Measurements from ENCODE around the gene SEMA3B. TPM values are rescaled to one million over a fixed set of nuclear protein-coding genes. Genes with fewer than 3 reads are reported as not detected.
"Not testable (repeated sequence)": the region's sequence is repeated elsewhere in the genome, so short reads cannot be mapped to it uniquely, and the experiment has no call there.

Gene SEMA3B
- total RNA-seq, 1 donor from 2014 or later, result 19.8 TPM

DNA sequence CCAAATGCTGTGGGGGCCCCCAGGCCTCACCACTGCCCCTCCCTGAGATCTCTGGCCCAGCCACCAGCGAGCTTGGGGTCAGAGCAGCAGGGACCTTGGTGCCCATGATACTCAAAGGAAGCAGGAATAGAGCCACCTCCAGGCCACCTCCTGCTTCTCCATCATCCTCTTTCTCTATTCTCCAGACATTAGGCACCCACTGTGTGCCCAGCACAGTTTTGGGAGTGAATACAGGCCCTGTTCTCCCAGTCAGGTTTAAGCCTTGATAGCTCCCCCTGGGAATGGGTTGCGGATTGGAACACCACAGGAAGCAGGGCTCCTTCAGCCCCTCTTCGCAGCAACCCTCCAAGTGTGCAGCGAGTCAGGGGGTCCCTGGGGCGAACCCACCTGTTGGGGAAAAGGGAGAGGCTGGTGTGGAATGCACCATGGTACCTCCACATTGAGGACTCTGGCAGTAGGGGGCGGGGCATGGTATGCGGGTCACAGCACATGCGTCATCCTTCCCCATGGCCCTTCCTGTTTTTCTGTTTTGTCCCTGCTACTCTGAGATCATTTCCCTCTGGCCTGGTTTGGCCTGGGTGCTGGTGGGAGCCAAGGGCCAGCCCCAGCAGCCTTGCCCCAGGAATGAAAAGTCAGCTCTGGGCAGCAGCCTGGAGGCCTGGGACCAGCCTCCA is 14.2 kb upstream of the SEMA3B start:
- DNase-seq (ENCODE audit: missing footprints) (peak; percentile 90), ATAC-seq (peak; percentile 51)
- intact Hi-C loops (cut with DNase I), result no loop called here

DNA sequence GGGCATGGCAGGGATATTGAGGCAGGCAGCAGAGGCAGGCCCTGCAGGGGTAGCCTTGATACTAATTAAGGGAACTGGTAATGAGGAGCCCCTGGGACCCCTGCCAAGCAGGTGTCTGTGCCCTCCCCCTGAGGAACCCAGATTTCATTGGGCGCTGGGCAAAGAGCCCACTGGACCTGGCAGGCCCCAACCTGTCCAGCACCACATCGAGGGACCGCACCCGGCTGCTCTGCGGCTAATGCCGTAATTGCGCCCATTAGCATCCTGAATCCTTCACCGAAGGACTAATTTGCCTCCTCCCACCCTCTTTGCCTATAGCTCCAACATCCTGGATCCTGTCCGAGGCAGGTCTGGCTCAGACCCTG is 13.7 kb upstream of the SEMA3B start:
- DNase-seq (ENCODE audit: missing footprints) (no peak), ATAC-seq (no peak)
- intact Hi-C loops (cut with DNase I), result no loop called here

DNA sequence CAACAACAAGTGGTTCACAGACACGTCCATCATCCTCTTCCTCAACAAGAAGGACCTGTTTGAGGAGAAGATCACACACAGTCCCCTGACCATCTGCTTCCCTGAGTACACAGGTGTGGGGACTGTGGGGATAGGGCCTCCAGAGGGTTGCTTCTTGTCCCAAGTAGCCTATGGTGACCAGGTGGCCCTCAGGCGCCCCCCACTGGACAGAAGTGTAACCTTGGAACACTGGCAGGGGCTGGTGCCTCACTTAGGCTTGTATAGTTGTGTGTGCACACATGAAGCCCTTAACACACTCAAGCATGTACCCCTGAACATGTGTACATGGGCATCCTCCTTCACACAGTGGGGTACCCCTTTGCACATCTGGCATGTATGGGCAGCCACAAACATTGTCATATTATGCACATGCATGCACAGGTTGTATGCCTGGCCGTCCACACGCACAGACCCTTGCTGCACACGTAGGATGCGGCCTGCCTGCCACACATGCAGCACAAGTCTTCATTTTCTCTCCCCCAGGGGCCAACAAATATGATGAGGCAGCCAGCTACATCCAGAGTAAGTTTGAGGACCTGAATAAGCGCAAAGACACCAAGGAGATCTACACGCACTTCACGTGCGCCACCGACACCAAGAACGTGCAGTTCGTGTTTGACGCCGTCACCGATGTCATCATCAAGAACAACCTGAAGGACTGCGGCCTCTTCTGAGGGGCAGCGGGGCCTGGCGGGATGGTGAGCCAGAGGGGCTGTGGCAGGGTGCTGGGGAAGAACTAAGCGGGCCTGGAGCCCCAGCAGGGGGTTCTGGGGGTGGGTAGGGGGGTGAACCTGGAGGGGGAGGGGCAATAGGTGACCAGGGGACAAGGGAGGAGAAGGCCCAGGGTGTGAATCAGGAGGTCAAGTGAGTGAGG is 11.7 kb upstream of the SEMA3B start:
- intact Hi-C loops (cut with DNase I), result no loop called here
- no peak for DNase-seq (ENCODE audit: missing footprints)
- ATAC-seq, result no peak

DNA sequence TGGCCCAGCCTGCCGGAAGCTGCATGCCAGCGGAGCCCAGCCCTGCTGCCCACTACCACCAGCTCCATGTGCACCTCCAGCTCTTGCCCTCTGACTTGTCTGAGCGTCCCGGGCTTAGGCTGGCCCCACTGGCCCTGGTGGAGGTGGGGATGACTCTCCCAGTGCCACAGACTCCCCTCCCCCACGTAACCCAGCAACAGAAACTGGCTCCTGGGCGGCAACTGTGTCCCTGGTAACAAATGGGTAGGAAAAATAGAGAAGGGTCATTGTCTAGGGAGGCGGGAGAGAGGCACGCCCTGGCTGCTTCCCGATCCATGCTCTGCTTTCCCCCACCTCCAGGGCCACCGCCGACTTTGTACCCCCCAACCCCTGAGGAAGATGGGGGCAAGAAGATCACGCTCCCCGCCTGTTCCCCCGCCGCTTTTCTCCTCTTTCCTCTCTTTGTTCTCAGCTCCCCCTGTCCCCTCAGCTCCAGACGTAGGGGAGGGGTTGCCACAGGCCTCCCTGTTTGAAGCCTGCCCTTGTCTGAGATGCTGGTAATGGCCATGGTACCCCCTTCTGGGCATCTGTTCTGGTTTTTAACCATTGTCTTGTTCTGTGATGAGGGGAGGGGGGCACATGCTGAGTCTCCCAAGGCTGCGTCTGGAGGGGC is 10.8 kb upstream of the SEMA3B start:
- intact Hi-C loops (cut with DNase I), result no loop called here
- DNase-seq (ENCODE audit: missing footprints), result no peak

DNA sequence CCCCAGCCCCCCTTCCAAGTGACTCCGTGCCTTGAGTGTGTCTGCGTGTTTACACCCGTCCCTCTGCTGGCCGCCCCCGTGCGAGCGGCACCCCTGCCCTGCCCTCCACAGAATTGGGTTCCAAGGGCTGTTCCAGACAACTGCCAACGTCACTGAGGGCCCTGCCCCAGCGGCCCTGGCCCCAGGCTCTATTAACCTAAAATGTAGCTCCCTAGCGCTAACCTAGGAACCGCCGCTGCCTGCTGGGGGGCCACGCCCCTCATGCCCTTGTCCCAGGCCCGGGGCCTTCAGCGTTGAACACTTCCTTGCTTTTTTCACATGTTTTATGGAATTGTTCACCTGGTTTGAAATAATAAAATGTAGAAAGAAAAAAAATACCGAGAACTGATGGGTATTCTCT is 10.0 kb upstream of the SEMA3B start:
- intact Hi-C loops (cut with DNase I), result no loop called here
- DNase-seq (ENCODE audit: missing footprints), result no peak
- ATAC-seq, result no peak

More for the DNA sequence above, 10.8 kb upstream of the SEMA3B start:
- ATAC-seq, result no peak

DNA sequence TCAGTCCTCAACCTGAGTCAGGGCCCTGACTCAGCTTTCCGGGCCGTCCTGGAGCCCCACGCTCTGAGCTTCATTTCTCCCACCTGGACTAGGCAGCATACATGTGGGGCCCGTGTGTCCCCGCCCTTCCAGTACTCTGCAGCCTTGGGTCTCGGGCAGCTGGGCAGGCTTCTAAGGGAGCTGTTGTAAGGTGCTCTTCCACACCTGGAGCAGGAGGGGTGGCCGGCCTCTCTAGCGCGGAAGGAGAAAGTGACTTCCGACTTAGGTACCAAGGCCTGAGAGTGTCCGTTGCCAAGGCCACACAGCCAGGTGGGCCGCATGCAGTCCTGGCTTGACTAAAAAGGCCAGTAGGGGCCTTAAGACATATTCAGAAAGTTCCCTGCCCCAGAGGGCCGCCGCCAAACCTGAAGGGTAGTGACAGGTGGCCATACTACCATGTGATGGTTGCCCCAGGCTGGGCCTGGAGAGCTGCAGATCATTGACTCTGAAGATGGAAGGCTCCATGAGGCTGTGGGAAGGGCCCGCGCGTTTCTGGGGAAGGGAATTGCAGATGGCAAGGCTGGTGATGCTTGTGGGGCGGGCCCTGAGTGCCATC is 9.4 kb upstream of the SEMA3B start:
- DNase-seq (ENCODE audit: missing footprints), result no peak
- intact Hi-C loops (cut with DNase I), result loop anchor here (1.0 kb wide), 1 partner anchor 65 kb away; no protein-coding TSS in a partner anchor

DNA sequence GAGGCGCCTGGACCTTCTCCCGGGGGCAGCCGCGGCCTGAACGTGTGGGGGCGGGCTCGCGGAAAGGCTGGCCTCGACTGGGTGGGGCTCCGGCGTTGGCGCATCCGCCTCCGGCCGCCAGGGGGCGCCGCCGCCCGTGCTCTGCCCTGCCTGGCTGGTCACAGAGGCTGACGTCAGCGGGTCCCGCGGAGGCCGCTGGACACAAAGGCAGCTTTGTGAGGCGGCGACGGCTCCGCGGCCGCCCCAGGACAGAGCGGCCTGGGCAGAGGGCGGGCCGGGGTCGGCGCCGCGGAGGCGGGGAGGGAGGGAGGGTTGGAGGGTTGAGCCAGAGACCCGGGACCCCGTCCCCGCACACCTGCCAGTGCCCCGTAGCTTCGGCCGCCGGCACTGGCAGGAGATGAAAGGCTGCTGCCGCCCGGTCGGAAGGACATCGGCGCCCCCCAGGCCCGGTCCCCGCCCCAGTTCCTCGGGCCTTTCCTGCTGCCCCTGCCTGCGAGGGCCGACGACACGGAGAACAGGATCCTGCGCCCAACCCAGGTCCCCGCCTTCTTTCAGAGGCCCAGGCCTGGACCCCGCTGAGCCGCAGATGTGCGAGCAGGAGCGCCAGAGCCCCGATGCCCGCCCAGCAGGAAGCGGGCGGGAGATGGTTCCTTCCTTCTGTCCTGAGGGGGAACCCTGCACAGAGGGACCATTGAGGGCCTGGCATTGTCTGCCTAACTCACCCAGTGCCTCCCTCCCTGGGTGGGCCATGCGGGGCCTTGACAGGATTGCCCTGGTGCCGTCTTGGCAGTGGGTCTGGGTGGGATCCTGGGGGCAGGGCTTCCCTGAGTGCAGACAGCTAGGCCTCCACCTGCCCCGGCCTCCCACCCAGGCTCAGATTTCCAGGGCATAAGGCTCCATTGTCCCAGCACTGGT is 8.7 kb upstream of the SEMA3B start:
- DNase-seq (ENCODE audit: missing footprints) (peak; percentile 97), ATAC-seq (peak; percentile 86)
- intact Hi-C loops (cut with DNase I), result loop anchor here (1.0 kb wide), 1 partner anchor 64 kb away; no protein-coding TSS in a partner anchor

More for the DNA sequence above, 9.4 kb upstream of the SEMA3B start:
- ATAC-seq, result no peak

DNA sequence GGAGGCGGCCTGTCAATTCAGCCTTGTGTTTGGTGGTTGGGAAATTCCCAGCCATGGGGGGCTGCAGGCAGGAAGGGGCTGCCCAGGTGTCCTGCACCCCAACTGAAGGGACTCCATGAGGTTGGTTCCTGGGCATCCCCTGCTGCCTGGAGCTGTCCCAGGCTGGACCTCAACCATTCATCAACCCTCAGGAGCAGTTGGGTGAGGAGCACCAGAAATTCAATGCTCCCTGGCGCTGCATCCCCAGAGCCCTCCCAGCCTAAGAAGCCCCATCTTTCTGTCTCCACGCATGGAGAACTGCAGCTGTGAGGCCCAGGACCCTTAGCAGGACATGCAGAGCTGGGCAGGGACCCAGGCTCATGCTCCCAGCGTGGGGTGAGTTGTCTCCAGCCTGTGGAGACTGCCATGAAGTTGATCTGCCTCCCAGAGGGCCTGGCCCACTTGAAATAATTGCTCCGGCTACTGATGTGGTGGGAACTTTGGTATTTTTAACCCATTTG is 8.0 kb upstream of the SEMA3B start:
- DNase-seq (ENCODE audit: missing footprints) (no peak), ATAC-seq (no peak)
- intact Hi-C loops (cut with DNase I), result loop anchor here (1.0 kb wide), 1 partner anchor 63 kb away; no protein-coding TSS in a partner anchor

DNA sequence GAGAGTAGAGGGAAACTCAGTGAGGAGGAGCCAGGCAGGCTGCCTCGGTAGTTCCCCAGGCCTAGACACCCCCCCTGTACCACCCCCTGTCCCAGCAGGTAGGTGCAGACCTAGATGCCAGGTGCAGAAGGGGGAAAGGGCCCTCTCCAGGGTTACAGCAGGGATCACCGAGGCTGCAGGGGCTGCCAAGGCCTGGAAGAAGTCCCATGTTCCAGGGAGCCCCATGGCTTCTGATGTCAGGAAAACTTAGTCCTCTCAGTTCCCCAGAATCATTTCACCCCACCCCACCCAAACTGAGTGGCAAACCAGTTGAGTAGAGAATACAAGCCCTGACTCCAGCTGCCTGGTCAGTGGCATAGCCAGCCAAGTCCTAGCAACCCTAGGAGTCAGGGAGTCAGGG is 7.4 kb upstream of the SEMA3B start:
- DNase-seq (ENCODE audit: missing footprints) (no peak), ATAC-seq (no peak)
- intact Hi-C loops (cut with DNase I), result no loop called here

DNA sequence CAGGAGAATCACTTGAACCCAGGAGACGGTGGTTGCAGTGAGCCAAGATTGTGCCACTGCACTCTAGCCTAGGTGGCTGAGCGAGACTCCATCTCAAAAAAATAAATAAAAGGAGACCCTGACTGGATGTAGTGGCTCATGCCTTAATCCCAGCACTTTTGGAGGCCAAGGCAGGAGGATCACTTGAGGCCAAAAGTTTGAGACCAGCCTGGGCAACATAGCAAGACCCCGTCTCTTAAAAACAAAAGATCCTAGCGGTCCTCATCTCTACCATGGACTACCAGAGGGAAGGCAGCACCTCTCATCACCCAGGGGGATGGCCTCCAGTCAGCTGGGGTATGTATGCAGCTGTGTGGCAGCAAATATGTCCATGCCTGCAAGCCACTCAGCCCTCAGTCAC is 6.7 kb upstream of the SEMA3B start:
- DNase-seq (ENCODE audit: missing footprints); intact Hi-C loops (cut with DNase I); ATAC-seq: not testable (repeated sequence)

DNA sequence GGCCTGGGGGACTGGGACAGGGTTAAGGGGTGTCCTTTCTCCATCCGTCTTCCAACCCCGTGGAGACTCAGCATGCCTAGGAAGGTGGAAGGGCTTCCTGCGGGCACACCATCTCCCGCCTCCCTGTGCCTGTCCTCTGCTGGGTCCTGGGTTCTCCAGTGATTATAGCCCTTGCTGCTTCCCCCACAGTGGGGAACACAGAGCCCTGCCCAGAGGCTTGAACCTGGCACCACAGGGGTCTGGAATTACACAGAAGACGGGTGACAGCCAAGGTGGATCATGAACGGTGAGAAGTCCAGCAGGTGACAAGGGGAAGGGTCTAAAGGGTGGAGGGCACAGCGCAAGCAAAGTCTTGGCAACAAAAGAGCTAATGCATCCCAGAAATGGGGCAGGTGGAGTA is 6.2 kb upstream of the SEMA3B start:
- intact Hi-C loops (cut with DNase I), result no loop called here

DNA sequence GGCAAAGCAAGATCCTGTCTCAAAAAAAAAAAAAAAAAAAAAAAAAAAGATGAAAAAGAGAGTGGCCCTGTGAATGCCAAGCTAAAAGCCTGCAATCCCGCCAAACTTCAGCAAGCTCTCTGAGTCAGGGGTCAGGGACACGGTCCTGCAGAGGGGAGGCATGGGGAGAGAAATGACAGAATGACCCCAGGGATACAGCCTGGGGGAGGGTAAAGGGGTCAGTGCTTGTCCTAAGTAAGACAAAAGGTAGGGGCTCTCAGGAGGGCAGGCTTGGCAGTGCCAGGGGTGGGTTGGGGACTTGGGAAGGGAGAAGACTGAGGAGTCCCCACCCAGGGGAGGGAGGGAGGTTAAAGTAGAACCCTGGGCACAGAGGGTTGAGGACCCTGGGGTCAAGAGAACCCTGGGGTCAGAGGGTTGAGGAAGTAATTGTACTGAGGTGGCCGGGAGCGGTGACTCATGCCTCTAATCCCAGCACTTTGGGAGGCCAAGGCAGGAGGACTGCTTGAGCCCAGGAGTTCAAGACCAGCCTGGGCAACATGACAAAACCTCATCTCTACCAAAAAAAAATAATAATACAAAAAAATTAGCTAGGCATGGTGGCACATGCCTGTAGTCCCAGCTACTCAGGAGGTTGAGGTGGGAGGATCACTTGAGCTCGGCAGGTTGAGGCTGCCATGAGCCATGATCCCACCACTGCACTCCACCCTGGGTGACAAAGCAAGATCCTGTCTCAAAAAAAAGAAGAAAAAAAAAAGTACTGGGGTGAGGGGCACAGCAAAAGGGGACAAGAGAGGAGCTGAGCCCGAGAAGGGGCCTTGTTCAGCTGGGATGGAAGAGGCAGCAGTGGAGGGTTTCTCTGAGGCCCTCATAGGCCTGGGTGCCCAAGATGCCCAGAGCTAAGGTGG is 5.2 kb upstream of the SEMA3B start:
- DNase-seq (ENCODE audit: missing footprints) (no peak), ATAC-seq (no peak)
- intact Hi-C loops (cut with DNase I), result no loop called here

More for the DNA sequence above, 6.2 kb upstream of the SEMA3B start:
- DNase-seq (ENCODE audit: missing footprints) (no peak), ATAC-seq (no peak)

DNA sequence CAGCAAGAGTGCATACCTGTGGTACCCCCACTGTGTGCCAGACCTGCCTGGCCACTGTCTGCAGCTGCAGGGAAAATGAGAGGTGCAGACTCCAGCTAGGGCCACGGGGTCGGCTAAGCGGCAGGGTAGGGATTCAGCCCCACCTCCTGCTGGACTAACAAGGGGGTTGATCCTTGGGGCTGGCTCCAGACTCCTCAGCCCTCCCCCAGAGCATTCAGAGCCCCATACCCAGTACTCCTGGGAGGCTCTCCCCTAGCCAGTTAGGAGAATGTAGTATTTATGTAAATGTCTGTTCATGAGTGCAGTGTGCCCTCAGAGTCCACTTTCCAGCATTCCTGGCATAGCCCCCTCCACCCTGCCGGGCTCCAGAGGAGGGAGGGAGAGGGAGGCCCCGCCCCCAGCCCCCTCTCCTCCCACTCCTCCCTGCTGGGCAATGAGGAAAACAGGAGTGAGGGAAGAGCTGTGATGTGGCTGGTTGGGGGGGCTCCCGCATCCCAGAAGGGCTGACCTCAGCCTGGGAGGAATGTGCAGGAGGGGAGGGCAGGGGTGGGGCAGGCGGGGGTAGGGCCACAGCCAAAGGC is 4.5 kb upstream of the SEMA3B start:
- ATAC-seq (peak; percentile 54), DNase-seq (ENCODE audit: missing footprints) (peak; percentile 77)
- intact Hi-C loops (cut with DNase I), result no loop called here

DNA sequence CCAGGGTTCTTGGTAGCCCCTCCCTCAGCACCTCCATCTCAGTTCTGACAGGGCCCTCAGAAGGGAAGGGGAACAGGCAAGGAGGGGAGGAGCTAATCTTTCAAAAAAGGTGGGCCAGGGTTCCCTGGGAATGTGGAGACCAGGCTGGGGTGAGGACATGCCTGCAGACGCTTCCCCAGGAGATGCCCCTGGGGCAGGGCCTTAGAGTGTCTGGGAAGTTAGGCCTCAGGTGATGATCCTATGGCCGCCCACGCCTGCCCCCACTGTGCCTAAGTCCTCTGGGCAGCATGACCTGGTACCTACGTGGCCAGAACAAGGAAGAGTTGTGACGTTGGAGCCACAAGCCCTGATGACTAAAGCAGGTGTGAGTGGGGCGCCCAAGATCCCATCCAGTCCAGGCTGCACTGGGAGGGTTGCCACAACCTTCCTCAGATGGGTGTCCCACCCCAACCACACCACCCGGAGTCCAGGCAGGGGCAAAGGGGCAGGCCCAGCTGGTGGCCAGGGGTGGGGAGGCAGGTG is 3.9 kb upstream of the SEMA3B start:
- intact Hi-C loops (cut with DNase I), result no loop called here
- DNase-seq (ENCODE audit: missing footprints), result no peak
- no peak for ATAC-seq

DNA sequence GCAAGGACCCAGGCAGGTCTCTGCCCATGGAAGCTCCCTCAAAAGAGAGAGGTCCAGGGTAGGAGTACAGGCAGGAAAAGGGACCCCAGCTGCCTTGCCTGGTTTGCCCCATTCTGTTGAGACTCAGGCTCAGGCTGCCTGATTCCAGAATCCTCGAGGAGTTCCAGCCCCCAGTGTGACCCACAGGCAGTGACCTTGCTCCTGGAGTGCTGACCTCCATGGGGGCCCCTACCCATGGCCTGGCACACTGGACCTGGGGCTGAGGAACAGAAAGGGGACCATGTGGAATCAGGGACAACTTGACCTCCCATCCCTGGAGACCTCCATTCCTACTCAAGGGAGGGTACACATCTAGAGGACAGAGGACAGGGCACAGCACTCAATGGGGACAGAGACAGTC is 3.4 kb upstream of the SEMA3B start:
- DNase-seq (ENCODE audit: missing footprints) (no peak), ATAC-seq (no peak)
- intact Hi-C loops (cut with DNase I), result no loop called here

DNA sequence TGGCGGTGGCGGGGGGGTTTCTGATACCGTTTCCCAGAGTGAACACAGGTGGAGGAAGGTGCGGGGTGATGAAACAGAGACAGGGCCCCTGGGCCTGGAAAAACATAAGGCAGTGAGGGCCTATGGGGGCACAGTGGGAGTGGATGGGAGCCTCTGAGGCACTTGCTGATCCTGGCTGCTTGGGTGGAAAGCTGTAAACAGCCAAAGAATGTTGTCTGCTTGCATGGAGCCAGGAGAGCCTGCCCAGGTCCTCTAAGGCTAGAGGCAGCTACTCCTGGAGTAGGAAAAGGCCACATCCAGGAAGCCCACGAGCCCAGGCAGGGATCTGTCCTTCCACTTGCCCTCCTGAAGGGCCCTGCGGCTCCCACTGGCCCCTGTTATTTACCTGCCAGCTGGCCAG is 2.9 kb upstream of the SEMA3B start:
- no peak for ATAC-seq
- DNase-seq (ENCODE audit: missing footprints), result no peak
- intact Hi-C loops (cut with DNase I), result no loop called here
